Measurements from ENCODE around the gene GPR171. TPM values are rescaled to one million over a fixed set of nuclear protein-coding genes. Genes with fewer than 3 reads are reported as not detected.

GPR171 gene
- total RNA-seq, 1 donor from 2014 or later: not detected

- DNase-seq: no peak
- no peaks in the 10 kb centered on the region for H3K36me3 Mint-ChIP-seq (ENCODE audit: unreplicated experiment)
- no peaks in the 10 kb centered on the region for H3K27me3 Mint-ChIP-seq (ENCODE audit: unreplicated experiment)
- H3K9me3 Mint-ChIP-seq (ENCODE audit: unreplicated experiment): no peaks in the 10 kb centered on the region
- no peak overlapping the region for H3K4me3 Mint-ChIP-seq (ENCODE audit: unreplicated experiment)
- no peak for TF ChIP-seq CTCF (IDR thresholded peaks at IDR 0.05; ENCODE audit: partially characterized antibody, unreplicated experiment)
- no peak overlapping the region for H3K27ac Mint-ChIP-seq (ENCODE audit: unreplicated experiment)
- H3K4me1 Mint-ChIP-seq (ENCODE audit: low read depth, unreplicated experiment): peaks cover 8% of the 10 kb centered on the region
Measured at GRCh38 chr3:151154566-151154965, 48.5 kb downstream of the GPR171 start.

GRCh38 chr3:151152455-151153079 is 50.4 kb downstream of the GPR171 start:
- DNase-seq: no peak
- Mint-ChIP-seq H3K4me3 (ENCODE audit: unreplicated experiment) (no peak overlapping the region), H3K36me3 (ENCODE audit: unreplicated experiment) (no peaks in the 10 kb centered on the region), H3K4me1 (ENCODE audit: low read depth, unreplicated experiment) (peaks cover 8% of the 10 kb centered on the region), H3K27me3 (ENCODE audit: unreplicated experiment) (no peaks in the 10 kb centered on the region), H3K27ac (ENCODE audit: unreplicated experiment) (peak overlapping the region; percentile 54), H3K9me3 (ENCODE audit: unreplicated experiment) (no peaks in the 10 kb centered on the region)
- TF ChIP-seq CTCF (IDR thresholded peaks at IDR 0.05; ENCODE audit: partially characterized antibody, unreplicated experiment): no peak

Other genes with a start within 250 kb of the GPR171 start
- not detected for gene CLRN1, start 230.5 kb downstream of the GPR171 start, total RNA-seq (ENCODE audit: unreplicated experiment)
- gene MED12L, start 117.6 kb downstream of the GPR171 start, total RNA-seq (ENCODE audit: unreplicated experiment): 7.8 TPM
- not detected for gene P2RY14, start 75.3 kb upstream of the GPR171 start, total RNA-seq (ENCODE audit: unreplicated experiment)
- not detected for gene GPR87, start 113.6 kb upstream of the GPR171 start, total RNA-seq (ENCODE audit: unreplicated experiment)
- gene P2RY13, start 126.3 kb upstream of the GPR171 start, total RNA-seq (ENCODE audit: unreplicated experiment): not detected
- not detected for gene P2RY12, start 181.5 kb upstream of the GPR171 start, total RNA-seq (ENCODE audit: unreplicated experiment)